ENCODE results near the gene TWNK. TPM values are rescaled to one million over a fixed set of nuclear protein-coding genes. Genes with fewer than 3 reads are reported as not detected.

The TWNK gene
- total and polyA plus RNA-seq, 10 of the 15 experiments (the other 5 are each of a cell fraction or from before 2014, with no cell fraction given), result 13.6 to 32.8 (median 18.0) TPM

- H3K4me2 ChIP-seq (ENCODE audit: control insufficient read depth, insufficient read depth), result no peak overlapping the region
- ChIA-PET SMC1A (ENCODE audit: uncharacterized antibody, unreplicated experiment) (interaction anchor here (0.6 to 2.4 kb wide), 9 partner anchors 12 to 272 kb away, joined by 3 to 9 read pairs (median 4); no protein-coding TSS in a partner anchor), CTCF (interaction anchor here (0.7 to 6.8 kb wide), 38 partner anchors 8 to 581 kb away, joined by 3 to 91 read pairs (median 5); partner anchors contain the start of genes KAZALD1, LZTS2, MRPL43 and PDZD7), POLR2A (interaction anchor here (1.9 kb wide), 1 partner anchor 18 kb away, joined by 11 read pairs; no protein-coding TSS in a partner anchor), RAD21 (ENCODE audit: unreplicated experiment) (interaction anchor here (0.6 to 3.2 kb wide), 13 partner anchors 11 to 137 kb away, joined by 3 to 26 read pairs (median 4); partner anchors contain the start of genes LZTS2, PDZD7, SEMA4G and SFXN3)
- ATAC-seq (no peak), DNase-seq (ENCODE audit: low read depth, low spot score) (no peak), FAIRE-seq (no peak)
- H3K9me3 ChIP-seq (replicated peaks; ENCODE audit: control insufficient read depth, insufficient read depth, low read length), result no peaks in the 10 kb centered on the region
- no peaks in the 10 kb centered on the region for H3K79me2 ChIP-seq (ENCODE audit: control insufficient read depth, insufficient read depth, low read length)
- H4K20me1 ChIP-seq (ENCODE audit: control insufficient read depth, insufficient read depth), result no peaks in the 10 kb centered on the region
- H3K36me3 ChIP-seq (ENCODE audit: control insufficient read depth in 2 of 2, insufficient read depth in 2 of 2, low read length in 1 of 2), result no peaks in the 10 kb centered on the region
- H3K4me1 ChIP-seq (ENCODE audit: control insufficient read depth, insufficient read depth, low read length), result peaks cover 11% of the 10 kb centered on the region
- intact Hi-C loops (cut with micrococcal nuclease; ENCODE audit: unreplicated experiment), result loop anchor here (1.0 kb wide), 1 partner anchor 46 kb away; the partner anchor contains the start of gene SEMA4G
- in situ Hi-C loops (cut with MboI), result no loop called here
- H3K27ac ChIP-seq (ENCODE audit: control insufficient read depth, insufficient read depth), result no peak overlapping the region
- H3K9ac ChIP-seq (ENCODE audit: control insufficient read depth, insufficient read depth, low read length), result no peak overlapping the region
- peaks cover 10% of the 10 kb centered on the region in 2 experiments for H3K27me3 ChIP-seq (replicated peaks in 1 of 2; ENCODE audit: control insufficient read depth in 2 of 2, insufficient read depth in 2 of 2, low read length in 1 of 2)
- no peak overlapping the region for H3K4me3 ChIP-seq
- WGBS (ENCODE audit: insufficient coverage, insufficient replicate concordance, low lambda C conversion rate, missing lambda C conversion rate), result 20% methylated on average over 7 of the region's 7 CpGs
- BruUV-seq (replicated peaks), result no TSS peak
- TF ChIP-seq MEF2B (IDR thresholded peaks at IDR 0.05; ENCODE audit: partially characterized antibody, poor library complexity, severe bottlenecking) (no peak), PAX8 (IDR thresholded peaks at IDR 0.05) (no peak), NFYB (IDR thresholded peaks at IDR 0.05; ENCODE audit: insufficient read depth, low read depth, low read length) (no peak), BHLHE40 (IDR thresholded peaks at IDR 0.05; ENCODE audit: borderline replicate concordance in 1 of 2, low read depth in 2 of 2, low read length in 1 of 2) (no peak)
- H2AFZ ChIP-seq (ENCODE audit: control insufficient read depth, low read depth, low read length), result no peak overlapping the region
These were observed 27.7 kb downstream of the TWNK start for GRCh38 chr10:101014966-101015581.

GRCh38 chr10:101015582-101015973, 28.2 kb downstream of the TWNK start:
- POLR2A ChIA-PET, result interaction anchor here (0.6 to 1.9 kb wide), 3 partner anchors 15 to 1282 kb away, joined by 3 to 11 read pairs (median 4); partner anchors contain the start of genes PDZD7 and SFXN3
- Histone ChIP-seq H3K9ac (ENCODE audit: control insufficient read depth, insufficient read depth, low read length) (no peak overlapping the region), H3K4me2 (ENCODE audit: control insufficient read depth, insufficient read depth) (no peak overlapping the region), H3K4me3 (no peak overlapping the region), H3K27ac (ENCODE audit: control insufficient read depth, insufficient read depth) (no peak overlapping the region), H3K36me3 (ENCODE audit: control insufficient read depth in 2 of 2, insufficient read depth in 2 of 2, low read length in 1 of 2) (no peaks in the 10 kb centered on the region), H4K20me1 (ENCODE audit: control insufficient read depth, insufficient read depth) (no peaks in the 10 kb centered on the region), H3K79me2 (ENCODE audit: control insufficient read depth, insufficient read depth, low read length) (no peaks in the 10 kb centered on the region), H3K27me3 (replicated peaks in 1 of 2; ENCODE audit: control insufficient read depth in 2 of 2, insufficient read depth in 2 of 2, low read length in 1 of 2) (peaks cover 10% of the 10 kb centered on the region in 2 experiments), H2AFZ (ENCODE audit: control insufficient read depth, low read depth, low read length) (no peak overlapping the region), H3K4me1 (ENCODE audit: control insufficient read depth, insufficient read depth, low read length) (peaks cover 11% of the 10 kb centered on the region), H3K9me3 (replicated peaks; ENCODE audit: control insufficient read depth, insufficient read depth, low read length) (no peaks in the 10 kb centered on the region)
- TF ChIP-seq SUZ12 (IDR thresholded peaks at IDR 0.05; ENCODE audit: unreplicated experiment), result no peak
- CTCF ChIA-PET, result interaction anchor here (1.0 to 6.8 kb wide), 14 partner anchors 9 to 790 kb away, joined by 3 to 91 read pairs (median 12); partner anchors contain the start of genes LZTS2, MRPL43, PDZD7 and SFXN3
- no peak for FAIRE-seq
- SMC1A ChIA-PET (ENCODE audit: uncharacterized antibody, unreplicated experiment), result interaction anchor here (0.6 to 2.4 kb wide), 4 partner anchors 17 to 127 kb away, joined by 3 to 9 read pairs (median 4); no protein-coding TSS in a partner anchor
- whole genome bisulfite sequencing (ENCODE audit: insufficient coverage, insufficient replicate concordance, low lambda C conversion rate, missing lambda C conversion rate), result 59% methylated on average over 8 of the region's 8 CpGs
- intact Hi-C loops (cut with micrococcal nuclease; ENCODE audit: unreplicated experiment) (no loop called here), in situ Hi-C loops (cut with MboI) (no loop called here)
- RAD21 ChIA-PET (ENCODE audit: unreplicated experiment), result interaction anchor here (0.9 to 3.2 kb wide), 7 partner anchors 15 to 127 kb away, joined by 3 to 26 read pairs (median 4); partner anchors contain the start of genes LZTS2, PDZD7 and SFXN3
- no TSS peak for BruUV-seq (replicated peaks)
- no peak for DNase-seq (ENCODE audit: low read depth, low spot score)
- ATAC-seq, result no peak
